NCI-H128 (cell line): Measurements from ENCODE around the gene SDR42E2.
"Not testable (repeated sequence)": the region's sequence is repeated elsewhere in the genome, so short reads cannot be mapped to it uniquely, and the experiment has no call there.

Source experiments
- DNase-seq: peaks from one replicate; lab custom pipeline; 2025; ENCODE audit not compliant: unreplicated experiment; lab: John Stamatoyannopoulos, UW

SDR42E2 gene

GRCh38 chr16:22210854-22211253, 48.5 kb downstream of the SDR42E2 start:
- DNase-seq = no peak

- no peak for DNase-seq
Measured at GRCh38 chr16:22213236-22213635, 50.9 kb downstream of the SDR42E2 start.

- DNase-seq = no peak
Measured at GRCh38 chr16:22213801-22214200, 51.5 kb downstream of the SDR42E2 start.

GRCh38 chr16:22214402-22214801, 52.1 kb downstream of the SDR42E2 start:
- DNase-seq = no peak

- no peak for DNase-seq
Measured at GRCh38 chr16:22214889-22215288, 52.6 kb downstream of the SDR42E2 start.

- DNase-seq = no peak
Measured at GRCh38 chr16:22216191-22216831, 54.0 kb downstream of the SDR42E2 start.

- DNase-seq = not testable (repeated sequence)
Measured at GRCh38 chr16:22216832-22217225, 54.5 kb downstream of the SDR42E2 start.

- DNase-seq = no peak
Measured at GRCh38 chr16:22217890-22218730, 55.8 kb downstream of the SDR42E2 start.

- DNase-seq = no peak
Measured at GRCh38 chr16:22219389-22220068, 57.2 kb downstream of the SDR42E2 start.

GRCh38 chr16:22220069-22220440, 57.7 kb downstream of the SDR42E2 start:
- DNase-seq = no peak

GRCh38 chr16:22220714-22221113, 58.4 kb downstream of the SDR42E2 start:
- no peak for DNase-seq

- DNase-seq = no peak
Measured at GRCh38 chr16:22222006-22222405, 59.7 kb downstream of the SDR42E2 start.

- no peak for DNase-seq
Measured at GRCh38 chr16:22222998-22223397, 60.7 kb downstream of the SDR42E2 start.

GRCh38 chr16:22225060-22225459, 62.8 kb downstream of the SDR42E2 start:
- DNase-seq = no peak

GRCh38 chr16:22229889-22230288, 67.6 kb downstream of the SDR42E2 start:
- no peak for DNase-seq

GRCh38 chr16:22232277-22233036, 70.2 kb downstream of the SDR42E2 start:
- no peak for DNase-seq

GRCh38 chr16:22233037-22233372, 70.7 kb downstream of the SDR42E2 start:
- DNase-seq = no peak

GRCh38 chr16:22235839-22236745, 73.8 kb downstream of the SDR42E2 start:
- no peak for DNase-seq

GRCh38 chr16:22239131-22239805, 77.0 kb downstream of the SDR42E2 start:
- DNase-seq = no peak
